GM12875 (cell line): Measurements from ENCODE around the gene LRRC1.

ENCODE experiments used
- H3K4me3 ChIP-seq: one replicate; pipeline ENCODE4 v1.5.1; 2011; ENCODE audit warnings: low read depth, low read length, control low read depth
- TF ChIP-seq, protein P1 (sequence below): IDR thresholded peaks from 2 replicates; pipeline ENCODE4 v1.5.1; 2011; ENCODE audit warnings: low read depth, mild to moderate bottlenecking, control low read depth, inconsistent platforms, low read length, moderate library complexity, borderline replicate concordance; ENCODE audit not compliant: insufficient read depth

The LRRC1 gene

DNA sequence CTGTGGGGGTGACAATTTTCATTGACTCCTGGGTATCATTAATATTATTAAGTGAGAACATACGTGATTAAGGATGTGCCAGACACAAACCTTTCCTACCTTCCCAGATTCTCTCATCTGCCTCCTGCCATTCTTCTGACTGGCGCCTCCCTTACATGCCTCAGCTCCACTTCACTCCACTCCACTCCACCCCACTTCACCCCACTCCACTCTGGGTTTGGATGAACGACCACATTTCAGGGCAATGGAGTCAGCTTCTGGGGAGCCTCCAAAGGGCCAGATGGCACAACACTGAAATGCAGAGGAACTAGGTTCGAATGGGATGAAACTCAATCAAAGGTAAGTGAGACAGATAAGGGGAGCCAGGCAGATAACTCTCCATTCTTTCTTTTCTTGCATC is 40.5 kb upstream of the LRRC1 start:
- TF ChIP-seq, protein P1, sequence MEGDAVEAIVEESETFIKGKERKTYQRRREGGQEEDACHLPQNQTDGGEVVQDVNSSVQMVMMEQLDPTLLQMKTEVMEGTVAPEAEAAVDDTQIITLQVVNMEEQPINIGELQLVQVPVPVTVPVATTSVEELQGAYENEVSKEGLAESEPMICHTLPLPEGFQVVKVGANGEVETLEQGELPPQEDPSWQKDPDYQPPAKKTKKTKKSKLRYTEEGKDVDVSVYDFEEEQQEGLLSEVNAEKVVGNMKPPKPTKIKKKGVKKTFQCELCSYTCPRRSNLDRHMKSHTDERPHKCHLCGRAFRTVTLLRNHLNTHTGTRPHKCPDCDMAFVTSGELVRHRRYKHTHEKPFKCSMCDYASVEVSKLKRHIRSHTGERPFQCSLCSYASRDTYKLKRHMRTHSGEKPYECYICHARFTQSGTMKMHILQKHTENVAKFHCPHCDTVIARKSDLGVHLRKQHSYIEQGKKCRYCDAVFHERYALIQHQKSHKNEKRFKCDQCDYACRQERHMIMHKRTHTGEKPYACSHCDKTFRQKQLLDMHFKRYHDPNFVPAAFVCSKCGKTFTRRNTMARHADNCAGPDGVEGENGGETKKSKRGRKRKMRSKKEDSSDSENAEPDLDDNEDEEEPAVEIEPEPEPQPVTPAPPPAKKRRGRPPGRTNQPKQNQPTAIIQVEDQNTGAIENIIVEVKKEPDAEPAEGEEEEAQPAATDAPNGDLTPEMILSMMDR: no peak
- no peak overlapping the region for H3K4me3 ChIP-seq

- no peak overlapping the region for H3K4me3 ChIP-seq
- TF ChIP-seq, protein P1: no peak
These were observed 38.4 kb upstream of the LRRC1 start for GRCh38 chr6:53756396-53756795.

DNA sequence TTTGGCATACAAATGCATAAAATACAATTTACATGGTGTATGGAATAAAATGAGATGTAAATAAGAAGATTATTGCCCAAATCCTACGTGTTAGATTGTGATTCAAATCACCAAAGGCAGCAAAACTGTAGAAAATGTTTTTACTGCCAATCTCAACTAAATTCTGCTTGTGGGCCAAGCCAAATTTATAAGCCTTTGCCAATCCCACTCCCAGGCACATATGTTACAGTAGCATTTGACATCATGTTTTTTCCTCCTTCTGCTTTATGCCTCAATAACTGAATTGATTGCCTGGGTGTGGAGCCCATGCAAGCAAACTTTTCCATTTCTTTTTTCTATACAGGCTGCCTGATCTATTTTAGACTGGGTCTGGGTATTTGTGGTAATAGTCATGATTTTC is 36.3 kb upstream of the LRRC1 start:
- no peak overlapping the region for H3K4me3 ChIP-seq
- TF ChIP-seq, protein P1: no peak

- TF ChIP-seq, protein P1: no peak
- no peak overlapping the region for H3K4me3 ChIP-seq
These were observed 33.8 kb upstream of the LRRC1 start for GRCh38 chr6:53761036-53761435.

GRCh38 chr6:53765270-53765669 is 29.5 kb upstream of the LRRC1 start:
- TF ChIP-seq, protein P1: no peak

GRCh38 chr6:53766930-53767329 is 27.9 kb upstream of the LRRC1 start:
- H3K4me3 ChIP-seq: no peak overlapping the region
- TF ChIP-seq, protein P1: no peak

More at GRCh38 chr6:53765270-53765669, 29.5 kb upstream of the LRRC1 start:
- H3K4me3 ChIP-seq: no peak overlapping the region

DNA sequence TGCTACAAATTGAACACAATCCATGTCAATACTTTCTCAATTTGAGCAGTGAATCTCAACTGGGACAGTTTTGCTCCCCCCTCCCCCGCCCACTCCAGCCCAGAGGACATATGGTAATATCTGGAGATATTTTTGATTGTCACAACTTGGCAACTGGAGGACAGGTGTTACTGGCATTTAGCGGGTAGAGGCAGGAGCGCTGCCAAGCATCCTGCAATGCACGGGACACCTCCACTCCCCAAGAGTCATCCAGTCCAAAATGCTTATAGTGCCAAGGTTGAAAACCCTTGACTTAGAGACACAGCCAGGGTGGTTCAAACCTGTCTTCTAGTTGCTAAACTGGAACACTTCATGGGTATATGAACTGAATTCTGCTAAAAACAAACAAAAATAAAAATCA is 26.9 kb upstream of the LRRC1 start:
- no peak overlapping the region for H3K4me3 ChIP-seq
- TF ChIP-seq, protein P1: no peak
